Bronchial epithelial cell (primary cell): ENCODE data around the gene SLX4IP. TPM values are rescaled to one million over a fixed set of nuclear protein-coding genes. Genes with fewer than 3 reads are reported as not detected.

ENCODE experiments used
- DNase-seq: peaks from one replicate; pipeline ENCODE4 v3.0.0-alpha.2; 2010; ENCODE audit warnings: low read depth
- FAIRE-seq: peaks from 2 replicates; lab custom pipeline; 2011; peaks lifted over from hg19 to GRCh38; lab: Jason Lieb, UNC
- H3K27me3 ChIP-seq: 2 replicates; pipeline ENCODE4 v1.5.1; 2011; ENCODE audit warnings: low read length; ENCODE audit not compliant: control insufficient read depth, insufficient read depth
- H3K36me3 ChIP-seq: 2 replicates; pipeline ENCODE4 v1.5.1; 2011; ENCODE audit warnings: low read length; ENCODE audit not compliant: control insufficient read depth, insufficient read depth
- H3K4me3 ChIP-seq: 2 replicates; pipeline ENCODE4 v1.5.1; 2011; ENCODE audit warnings: mild to moderate bottlenecking, low read depth, low read length, control low read depth
- CTCF ChIP-seq: IDR thresholded peaks from 2 replicates; pipeline ENCODE4 v1.5.1; 2011; ENCODE audit warnings: mild to moderate bottlenecking, moderate library complexity, low read length, control low read depth, inconsistent platforms; ENCODE audit not compliant: insufficient read depth, severe bottlenecking
- total RNA-seq: library from RNA; depleted of rRNA; stranded (reverse); fragments of >200 nt; gene quantifications from 2 replicates; pipeline ENCODE4 v1.2.1, GENCODE V29; 2014

The SLX4IP gene
- total RNA-seq, 1 donor from 2014 or later, result 3.9 TPM

- FAIRE-seq (no peak), DNase-seq (no peak)
- Histone ChIP-seq H3K27me3 (no peaks in the 10 kb centered on the region), H3K4me3 (no peak overlapping the region), H3K36me3 (peaks cover 45% of the 10 kb centered on the region)
- no peak for TF ChIP-seq CTCF
These were observed 223.1 kb downstream of the SLX4IP start for GRCh38 chr20:10658051-10658823.

- TF ChIP-seq CTCF, result no peak
- H3K36me3 ChIP-seq, result peaks cover 46% of the 10 kb centered on the region
- H3K4me3 ChIP-seq, result no peak overlapping the region
- no peaks in the 10 kb centered on the region for H3K27me3 ChIP-seq
- DNase-seq (no peak), FAIRE-seq (no peak)
These were observed 223.9 kb downstream of the SLX4IP start for GRCh38 chr20:10658876-10659632.

- Histone ChIP-seq H3K36me3 (peaks cover 47% of the 10 kb centered on the region), H3K4me3 (no peak overlapping the region), H3K27me3 (no peaks in the 10 kb centered on the region)
- no peak for TF ChIP-seq CTCF
- peak; percentile 72 for FAIRE-seq
- no peak for DNase-seq
These were observed 224.8 kb downstream of the SLX4IP start for GRCh38 chr20:10659651-10660601.

GRCh38 chr20:10660661-10661060, 225.6 kb downstream of the SLX4IP start:
- Histone ChIP-seq H3K36me3 (peaks cover 45% of the 10 kb centered on the region), H3K4me3 (no peak overlapping the region), H3K27me3 (no peaks in the 10 kb centered on the region)
- no peak for TF ChIP-seq CTCF
- FAIRE-seq (no peak), DNase-seq (peak; percentile 61)

GRCh38 chr20:10661261-10661660, 226.2 kb downstream of the SLX4IP start:
- DNase-seq (no peak), FAIRE-seq (peak; percentile 82)
- peaks cover 43% of the 10 kb centered on the region for H3K36me3 ChIP-seq
- no peak overlapping the region for H3K4me3 ChIP-seq
- no peak for TF ChIP-seq CTCF
- no peaks in the 10 kb centered on the region for H3K27me3 ChIP-seq
